Central memory CD4-positive, alpha-beta T cell (primary cell): ENCODE measurements around the gene ROPN1L.

Experiments used
- DNase-seq: peaks from one replicate; pipeline ENCODE4 v3.0.0; 2022

Gene ROPN1L

DNA sequence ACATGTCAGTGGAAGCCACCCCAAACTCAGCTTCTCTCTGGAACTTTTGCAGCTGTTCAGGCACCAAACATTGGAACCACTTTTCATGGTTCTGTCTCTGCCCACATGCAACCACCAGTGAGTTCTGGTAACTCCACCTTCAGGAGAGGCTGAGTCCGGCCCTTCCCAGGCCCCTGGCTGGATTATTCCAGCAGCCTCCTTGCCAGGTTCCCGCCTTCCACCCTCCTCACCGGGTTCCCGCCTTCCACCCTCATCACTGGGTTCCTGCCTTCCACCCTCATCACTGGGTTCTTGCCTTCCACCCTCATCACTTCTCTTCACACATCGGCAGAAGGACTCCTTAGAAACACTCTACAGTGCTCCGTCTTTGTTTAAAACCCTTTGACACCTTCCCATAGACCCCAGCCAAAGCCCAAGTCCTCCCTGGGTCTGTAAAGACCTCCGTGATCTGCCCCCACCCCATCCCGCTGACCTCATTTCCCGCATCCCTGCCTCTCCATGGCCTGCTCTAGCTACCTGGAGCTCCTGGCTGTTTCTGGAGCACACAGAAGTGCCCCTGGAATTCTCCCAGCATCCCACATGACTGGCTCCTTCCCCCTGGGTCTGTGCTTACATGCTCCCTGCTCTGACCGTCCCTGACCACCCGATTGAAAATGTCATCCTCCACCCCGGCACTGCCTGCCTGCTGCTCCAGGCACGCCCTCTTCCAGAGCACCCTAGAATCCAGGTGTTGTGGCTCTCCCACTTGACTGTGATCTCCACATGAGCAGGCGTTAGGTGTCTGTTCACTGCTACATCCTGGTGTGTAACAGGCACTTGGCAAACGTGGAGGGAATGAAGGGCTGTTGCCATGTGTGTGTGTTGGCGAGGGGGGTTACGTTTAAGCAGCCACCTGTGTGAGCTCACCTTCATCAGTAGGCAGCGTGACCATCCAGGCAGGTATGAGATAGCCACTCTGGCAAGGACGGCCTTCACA, 17.7 kb downstream of the ROPN1L start:
- no peak for DNase-seq

DNA sequence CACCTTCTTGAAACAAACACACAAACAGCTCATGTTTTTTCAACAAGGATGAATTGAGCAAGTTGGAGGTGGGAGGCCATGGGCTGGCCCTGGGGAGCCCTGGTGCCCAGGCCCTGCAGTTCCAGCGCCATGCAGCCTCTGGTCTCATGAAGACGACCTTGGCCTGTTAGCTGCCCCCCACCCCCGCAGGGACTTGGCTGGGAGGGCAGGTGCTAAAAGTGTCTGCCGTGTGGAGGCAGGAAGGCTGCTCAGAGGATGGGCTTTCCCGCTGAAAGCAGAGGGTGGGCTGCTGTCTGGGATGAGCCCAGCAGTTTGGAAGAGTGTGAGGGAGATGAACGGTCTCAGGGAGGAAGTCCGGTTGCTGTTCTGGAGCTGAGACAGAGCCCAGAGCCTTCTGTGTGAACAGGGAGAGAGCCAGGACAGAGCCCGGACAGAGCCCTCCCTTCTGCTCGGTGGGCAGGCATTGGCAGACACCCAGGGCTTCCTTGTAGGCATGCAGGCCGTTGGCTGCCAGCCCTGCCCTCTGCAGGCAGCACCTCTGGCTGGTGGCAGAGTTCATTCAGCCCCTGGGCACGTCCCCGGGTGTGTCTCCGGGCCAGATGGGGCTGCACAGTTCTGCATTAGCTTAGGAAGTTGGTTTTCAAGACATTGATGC, 18.7 kb downstream of the ROPN1L start:
- DNase-seq = no peak

DNA sequence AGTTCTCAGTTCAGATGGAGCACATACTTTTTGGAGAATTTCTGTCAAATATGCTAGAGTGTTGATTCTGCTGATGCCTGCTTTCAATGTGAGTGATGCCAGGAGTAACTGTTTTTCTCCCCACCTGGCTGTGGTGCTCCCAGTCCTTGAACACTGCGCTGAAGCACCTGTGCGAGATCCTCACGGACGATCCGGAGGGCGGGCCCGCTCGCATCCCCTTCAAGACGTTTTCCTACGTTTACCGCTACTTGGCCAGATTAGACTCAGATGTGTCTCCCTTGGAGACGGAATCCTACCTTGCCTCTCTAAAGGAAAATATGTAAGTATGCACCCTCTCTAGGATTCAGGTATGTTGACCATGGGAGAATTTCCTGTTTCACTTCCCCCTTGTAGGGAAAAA, 19.4 kb downstream of the ROPN1L start:
- DNase-seq = no peak

DNA sequence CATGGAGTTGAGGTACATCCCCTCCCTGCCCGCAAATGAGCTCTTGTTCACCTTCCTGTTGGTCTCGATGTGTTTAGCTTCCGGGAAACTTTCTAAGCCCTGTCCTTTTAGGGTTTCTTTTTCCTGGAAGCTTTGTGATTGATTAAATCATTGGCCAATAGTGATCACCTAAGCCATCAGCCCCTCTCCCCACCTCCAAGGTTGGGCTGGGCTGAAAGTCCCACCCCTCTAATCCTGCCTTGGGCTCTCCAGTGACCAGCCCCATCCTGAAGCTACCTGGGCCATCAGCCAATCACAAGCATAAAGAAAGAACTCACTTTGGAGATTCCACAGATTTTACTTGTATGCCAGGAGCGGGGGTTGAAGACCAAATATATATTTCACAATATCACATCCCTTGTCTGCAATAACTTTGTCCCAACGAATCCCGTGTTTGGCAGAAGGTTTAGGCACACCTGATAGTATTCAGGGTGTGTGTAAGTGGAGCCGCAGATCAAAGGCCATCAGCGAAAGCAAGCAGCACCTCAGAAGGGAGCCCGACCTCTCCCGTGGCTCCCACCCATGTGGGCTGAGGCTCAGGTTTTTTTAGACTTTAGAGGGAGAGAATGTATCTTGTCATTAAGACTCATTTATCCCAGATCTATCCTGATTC, 20.4 kb downstream of the ROPN1L start:
- no peak for DNase-seq

DNA sequence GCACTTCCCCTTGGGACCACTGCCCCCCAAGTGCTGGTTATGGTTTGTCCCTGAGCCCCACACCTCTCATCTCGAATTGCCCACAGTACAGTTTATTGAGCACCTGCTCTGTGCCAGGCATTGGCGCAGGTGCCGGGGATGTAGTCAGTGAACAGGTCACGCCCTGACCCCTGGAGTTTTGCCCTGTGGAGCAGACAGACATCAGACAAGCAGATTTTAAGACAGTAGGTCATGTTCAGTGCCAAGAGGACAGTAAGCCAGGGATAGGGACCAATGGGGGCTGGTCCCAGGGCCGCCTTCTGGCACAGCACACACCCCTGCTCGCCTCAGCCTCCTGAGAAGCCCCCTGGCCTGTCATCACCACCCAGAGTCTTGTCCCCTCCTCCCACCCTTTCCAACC, 21.9 kb downstream of the ROPN1L start:
- no peak for DNase-seq

DNA sequence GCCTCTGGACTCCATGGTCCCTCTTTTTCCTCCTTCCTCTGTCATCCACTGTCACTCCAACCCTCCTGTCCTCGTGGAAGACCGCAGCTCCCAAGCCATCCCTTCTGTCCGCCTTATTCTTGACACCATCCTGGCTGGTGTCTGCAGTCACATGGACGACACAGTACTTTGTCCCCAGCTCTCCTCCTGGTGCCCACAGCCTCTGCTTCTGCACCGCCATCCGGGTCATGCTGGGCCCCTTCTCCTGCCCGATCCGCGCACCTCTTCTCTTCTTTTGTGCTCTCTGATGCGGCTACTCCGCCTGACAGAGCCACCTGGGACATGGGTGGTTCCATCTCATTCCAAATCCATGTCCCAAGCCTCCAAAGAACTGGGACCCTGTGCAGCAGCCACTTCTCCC, 22.5 kb downstream of the ROPN1L start:
- no peak for DNase-seq

DNA sequence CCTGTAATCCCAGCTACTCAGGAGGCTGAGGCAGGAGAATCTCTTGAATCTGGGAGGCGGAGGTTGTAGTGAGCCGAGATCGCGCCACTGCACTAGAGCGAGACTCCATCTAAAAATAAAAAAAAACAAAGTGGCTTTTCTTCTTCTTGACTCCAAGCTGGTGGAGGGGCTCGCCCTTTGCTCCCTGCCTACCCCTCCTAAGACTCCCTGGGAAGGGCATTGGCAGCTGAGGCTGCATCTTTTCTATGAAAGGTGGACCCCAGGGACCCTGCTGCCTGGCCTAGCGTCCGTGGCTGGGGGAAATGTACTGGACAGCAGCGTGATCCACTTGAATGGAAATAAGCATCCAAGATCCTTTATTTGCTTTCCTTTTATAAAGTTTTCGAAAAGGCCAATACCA, 24.0 kb downstream of the ROPN1L start:
- DNase-seq = no peak

DNA sequence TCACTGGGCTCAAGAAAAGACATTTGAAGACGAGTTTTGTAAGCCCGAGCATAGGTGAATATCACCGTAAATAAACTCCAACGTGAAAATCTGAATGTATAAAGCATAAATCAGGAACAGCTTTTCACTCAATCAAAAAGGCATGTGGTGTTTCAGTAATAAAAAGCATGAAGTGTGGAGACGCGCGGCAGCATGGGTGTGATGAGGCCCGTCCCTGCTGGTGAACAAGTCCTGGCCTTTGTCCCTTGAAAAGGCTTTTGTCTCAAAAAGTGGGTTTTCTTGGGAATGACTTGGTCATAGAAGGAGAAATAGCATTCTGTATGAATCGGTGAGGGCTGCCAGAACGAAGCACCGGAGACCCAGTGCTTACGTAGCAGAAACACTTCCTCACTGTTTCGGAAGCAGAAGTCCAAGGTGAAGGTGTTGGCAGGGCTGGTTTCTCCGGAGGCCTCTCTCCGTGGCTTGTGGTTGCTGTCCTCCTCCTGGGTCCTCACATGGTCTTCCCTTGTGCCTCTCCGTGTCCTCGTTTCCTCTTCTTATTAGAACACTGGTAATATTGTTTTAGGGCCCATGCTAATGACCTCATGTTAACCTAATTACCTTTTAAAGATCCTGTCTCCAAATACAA, 24.9 kb downstream of the ROPN1L start:
- DNase-seq = no peak

DNA sequence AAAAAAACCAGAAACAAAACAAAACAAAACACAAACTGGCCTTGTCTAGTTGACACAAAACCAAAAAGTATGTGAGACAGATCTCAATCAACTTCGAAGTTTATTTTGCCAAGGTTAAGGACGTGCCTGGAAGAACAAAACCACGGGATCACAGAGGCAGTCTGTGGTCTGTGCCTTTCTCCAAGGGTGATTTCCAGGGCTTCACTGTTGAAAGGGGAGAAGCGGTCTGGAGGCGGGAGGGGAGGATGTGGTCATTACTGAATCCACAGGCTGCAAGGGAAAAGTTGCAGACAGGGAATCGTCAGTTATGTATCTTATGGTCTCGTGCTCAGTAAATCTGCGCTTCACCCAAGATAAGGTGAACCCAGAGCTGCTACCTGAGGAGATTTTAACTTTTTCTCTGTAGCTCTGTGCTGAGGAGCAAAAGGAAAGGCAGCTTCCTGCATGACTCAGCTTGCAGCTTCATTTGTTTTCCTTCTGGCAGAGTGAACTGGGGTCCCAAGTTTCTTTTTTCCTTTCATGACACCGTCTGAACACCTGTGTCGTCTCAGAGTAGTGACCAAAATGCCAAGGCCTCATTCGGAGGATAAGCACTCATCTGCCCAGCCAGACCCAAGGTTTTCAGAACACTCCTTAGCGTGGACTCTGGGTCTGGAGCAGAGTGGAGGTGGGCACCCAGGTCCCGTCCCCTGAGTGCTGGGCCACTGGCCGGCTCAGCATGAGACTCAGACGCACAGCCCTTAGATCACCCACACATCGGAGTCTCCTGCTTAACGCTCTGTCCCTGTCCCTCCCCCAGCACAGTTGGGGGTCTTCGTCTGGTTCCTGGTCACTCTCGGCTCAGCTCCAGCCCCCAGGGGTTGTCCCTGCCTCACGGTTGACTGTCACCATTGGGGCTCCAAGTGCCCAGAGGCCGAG, 25.9 kb downstream of the ROPN1L start:
- no peak for DNase-seq

DNA sequence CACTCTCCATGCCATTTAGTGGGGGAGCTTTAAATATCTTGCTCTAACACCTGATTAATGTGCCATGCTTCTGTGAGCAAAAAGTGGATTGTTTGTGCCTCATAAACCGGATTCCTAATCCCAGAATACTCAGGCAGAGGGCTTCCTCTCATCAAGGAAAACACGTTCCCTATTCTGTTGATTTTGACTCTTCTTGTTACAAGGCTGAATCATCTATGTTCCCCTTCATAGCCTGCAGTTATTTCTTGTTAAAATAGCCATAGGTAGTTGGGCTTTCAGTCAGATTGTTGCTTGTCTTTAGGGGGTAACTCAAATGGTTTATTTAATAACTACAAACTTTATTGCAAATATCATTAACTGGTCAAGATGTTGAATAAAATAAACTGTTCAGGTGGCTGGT, 26.6 kb downstream of the ROPN1L start:
- DNase-seq = no peak

DNA sequence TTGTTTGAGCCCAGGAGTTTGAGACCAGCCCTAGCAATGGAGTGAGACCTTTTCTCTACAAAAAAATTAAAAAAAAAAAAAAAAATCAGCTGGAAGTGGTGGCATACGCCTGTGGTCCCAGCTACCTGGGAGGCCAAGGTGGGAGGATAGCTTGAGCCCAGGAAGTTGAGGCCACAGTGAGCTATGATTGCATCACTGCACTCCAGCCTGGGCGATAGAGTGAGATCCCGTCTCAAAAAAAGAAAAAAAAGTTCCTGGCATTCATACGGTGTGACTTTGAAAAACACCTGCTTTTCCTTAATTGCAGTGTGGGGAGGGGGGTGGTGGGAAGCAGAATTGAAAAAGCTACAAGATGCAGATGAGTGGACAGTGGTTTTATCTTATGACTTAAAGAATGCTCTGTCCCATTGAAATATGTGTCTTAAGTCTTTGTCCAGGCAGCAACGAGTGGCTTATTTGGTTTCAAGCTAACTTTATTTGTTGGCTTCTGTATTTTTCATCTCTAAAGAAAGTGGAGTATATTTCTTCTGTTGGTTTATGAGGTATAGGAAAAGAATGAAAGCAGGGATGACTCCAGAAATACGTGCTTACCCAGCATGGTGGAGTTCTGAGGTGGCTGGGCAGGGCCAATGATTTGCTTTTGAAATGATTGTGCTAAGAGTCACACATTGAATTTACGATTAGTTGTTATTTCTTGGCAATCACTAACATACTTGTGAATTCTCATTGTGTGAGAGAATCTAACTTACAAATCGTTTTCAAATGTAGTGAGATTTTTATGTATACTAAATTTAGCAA, 27.8 kb downstream of the ROPN1L start:
- DNase-seq = no peak

DNA sequence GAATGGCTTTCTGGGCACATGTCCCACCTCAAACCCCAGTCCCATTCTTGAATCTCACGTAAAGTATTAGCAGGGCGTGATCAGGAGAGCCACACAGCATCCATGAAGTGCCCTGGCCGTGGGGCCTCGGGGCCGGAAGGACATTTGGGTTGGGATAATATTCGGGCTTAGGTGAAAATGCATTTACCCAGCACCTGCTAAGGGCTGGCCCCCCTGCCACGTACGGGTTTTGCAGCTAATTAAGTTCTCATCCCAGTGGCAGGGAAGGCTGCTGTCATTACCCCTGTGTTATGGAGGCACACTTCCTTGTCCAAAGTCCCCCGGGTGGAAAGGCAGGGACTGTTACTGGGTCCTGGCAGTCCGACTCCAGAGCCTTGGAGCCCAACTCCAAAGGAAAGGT, 29.0 kb downstream of the ROPN1L start:
- no peak for DNase-seq

DNA sequence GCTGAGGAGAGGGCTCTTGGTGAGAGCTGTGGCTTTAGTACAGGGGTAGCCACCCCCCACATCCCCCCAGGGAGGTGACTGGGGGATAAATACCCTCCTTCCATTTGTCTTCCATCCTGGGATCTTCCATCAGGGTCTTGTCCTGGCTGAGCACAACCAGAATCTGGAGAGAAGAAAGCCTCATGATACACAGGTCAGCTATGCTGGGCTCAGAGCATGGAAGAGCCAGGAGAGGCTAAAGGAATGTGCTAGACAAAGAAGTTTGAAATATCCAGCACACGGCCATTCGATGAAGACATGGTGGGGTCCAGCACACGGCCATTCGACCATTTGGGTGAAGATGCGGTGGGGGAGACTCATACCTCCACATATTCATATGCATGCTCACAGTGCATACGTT, 30.0 kb downstream of the ROPN1L start:
- DNase-seq = no peak

DNA sequence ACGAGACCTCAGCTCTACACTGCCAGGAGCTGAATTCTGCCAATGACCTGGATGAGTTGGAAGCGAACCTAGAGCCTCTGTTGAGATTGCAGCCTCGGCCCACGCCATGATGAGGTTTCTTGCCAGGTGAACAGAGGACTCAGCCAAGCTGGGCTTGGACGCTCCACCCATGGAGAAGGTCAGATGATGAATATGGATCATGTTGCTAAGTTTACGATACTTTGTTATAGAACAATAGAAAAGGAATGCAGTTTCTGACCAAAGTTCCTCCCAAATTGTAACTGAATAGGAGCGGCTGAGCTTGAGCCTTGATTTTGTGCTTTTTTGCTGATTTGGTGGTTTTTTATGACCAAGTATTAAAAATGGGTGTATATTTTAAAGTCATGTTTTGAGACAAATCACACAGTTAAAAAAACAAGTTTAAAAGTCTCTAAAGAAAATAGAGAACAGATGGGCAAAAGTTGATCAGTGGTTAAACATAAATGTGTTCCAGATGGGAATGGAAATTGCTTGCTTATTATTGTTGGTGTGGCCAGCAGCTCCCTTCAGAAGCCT, 32.9 kb downstream of the ROPN1L start:
- DNase-seq = no peak

DNA sequence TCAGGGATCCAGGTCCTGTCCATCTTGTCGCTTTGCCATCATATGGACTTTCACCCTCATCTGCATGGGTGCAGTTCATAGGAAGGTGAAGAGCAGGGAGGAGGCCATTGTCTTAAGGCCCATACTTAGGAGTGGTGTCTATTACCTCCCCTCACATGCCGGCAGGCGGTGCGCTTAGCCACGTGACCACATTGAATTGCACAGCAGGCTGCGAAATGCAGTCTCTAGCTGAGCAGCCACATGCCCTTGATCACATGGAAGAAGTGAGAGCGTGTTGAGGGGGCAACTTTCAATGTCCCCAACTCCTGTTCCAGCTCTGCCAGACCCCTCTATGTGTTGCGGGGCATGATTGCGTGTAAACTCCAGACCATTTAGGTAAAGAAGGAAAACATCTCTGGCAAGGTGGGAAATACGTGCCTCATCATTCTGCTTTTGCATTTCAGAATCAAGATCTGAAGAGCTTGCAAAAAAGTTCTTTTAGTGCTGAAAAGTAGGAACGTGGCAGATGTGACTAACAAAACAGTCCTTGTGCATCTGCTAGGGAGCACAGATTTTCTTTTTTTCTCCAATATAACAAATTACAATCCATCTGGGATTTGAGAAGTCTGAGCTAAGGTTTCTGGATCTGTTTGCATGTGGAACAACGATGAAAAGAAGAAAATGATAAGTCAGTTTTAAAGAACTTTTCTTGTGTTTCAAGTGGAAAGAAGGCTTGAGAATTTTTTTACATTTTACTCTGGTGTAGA, 34.4 kb downstream of the ROPN1L start:
- DNase-seq = no peak

DNA sequence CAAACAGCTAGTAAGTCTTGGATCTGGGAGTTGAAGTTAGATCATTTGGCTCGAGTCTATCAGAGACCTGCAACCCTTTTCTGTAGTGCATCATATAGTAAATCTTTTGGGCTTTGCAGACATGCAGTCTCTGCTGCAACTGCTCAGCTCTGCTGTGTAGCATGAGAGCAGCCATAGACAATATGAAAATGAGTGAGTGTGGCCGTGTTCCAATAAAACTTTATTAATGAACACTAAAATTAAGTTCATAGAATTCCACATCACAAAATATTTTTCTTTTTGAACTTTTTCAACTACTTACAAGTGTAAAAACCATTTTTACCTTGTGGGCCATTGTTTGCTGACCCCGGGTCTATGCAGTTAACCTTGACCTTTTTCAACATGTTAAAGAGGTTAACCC, 35.2 kb downstream of the ROPN1L start:
- DNase-seq = no peak

DNA sequence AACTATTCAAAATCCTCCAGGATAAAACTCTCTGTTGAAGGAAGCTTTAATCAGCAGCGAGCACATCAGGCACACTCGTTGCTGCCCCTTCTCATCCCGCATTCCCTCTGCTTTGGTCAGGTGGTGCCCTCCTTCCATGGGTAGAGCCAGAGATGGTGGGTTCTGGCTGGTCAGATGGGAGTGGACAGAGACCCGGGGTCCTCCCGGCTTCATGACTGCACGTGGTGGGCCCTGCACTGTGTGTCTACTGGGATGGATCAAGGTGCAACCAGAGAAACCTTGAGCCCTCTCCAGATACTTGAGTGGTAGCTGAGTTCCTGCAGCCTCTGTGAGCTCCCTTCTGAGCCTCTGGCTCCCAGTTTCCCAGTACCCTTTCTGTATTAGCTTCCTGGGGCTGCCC, 36.3 kb downstream of the ROPN1L start:
- no peak for DNase-seq

DNA sequence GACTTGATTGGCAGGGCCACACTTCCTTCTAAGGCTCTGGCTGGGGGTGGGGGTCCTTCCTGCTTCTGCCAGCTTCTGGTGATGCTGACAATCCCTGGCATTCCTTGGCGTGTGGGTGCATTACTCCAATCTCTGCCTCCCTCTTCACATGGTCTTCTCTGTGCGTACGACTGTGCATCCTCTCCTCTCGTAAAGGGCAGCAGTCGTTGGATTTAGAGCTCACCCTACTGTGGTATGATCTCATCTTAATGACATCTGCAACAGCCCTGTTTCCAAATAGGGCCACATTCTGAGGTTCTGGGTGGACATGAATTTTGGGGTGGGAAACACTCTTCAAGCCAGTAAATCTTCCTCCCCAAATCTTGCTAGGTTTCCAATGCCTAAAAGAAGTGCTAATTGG, 36.8 kb downstream of the ROPN1L start:
- DNase-seq = no peak

DNA sequence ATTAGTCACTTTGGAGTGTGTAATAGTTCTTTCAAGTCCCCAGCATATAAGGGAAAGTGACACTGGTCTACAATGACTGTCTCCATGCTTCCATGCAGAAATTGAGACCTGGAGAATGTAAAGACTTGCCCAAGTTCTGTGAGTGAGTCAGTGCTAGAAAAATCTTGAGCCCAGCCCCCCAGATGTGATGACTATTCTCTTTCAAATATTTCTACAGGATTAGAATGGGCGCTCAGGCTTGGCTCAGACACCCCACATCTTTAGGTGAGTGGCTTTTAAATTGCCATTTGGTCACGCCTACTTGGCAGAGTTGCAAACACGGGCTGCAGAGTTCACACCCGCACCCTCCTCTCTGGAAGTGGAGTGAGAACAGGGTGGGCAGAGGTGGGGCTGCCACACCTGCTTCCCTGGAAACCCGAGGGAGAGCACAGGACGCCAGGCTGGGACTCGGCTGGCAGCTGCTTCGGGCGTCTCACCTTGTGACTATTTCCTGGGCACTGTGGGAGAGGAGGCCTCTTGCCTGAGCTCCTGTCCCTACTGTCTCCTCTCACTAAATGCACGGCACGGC, 37.6 kb downstream of the ROPN1L start:
- no peak for DNase-seq
